Left lobe of liver (tissue), 2 donors: ENCODE measurements around the gene OR2B3. TPM values are rescaled to one million over a fixed set of nuclear protein-coding genes. Genes with fewer than 3 reads are reported as not detected.
"Not testable (repeated sequence)": the region's sequence is repeated elsewhere in the genome, so short reads cannot be mapped to it uniquely, and the experiment has no call there.

Experiments used
- ATAC-seq: fragments of 200-7000 bp; cut with Tn5 transposase; one replicate; pipeline ENCODE4 v1.9.1; 2020; ENCODE audit warnings: mild to moderate bottlenecking, moderate library complexity
- DNase-seq: peaks from one replicate; pipeline ENCODE4 v3.0.0-alpha.2; 2020; ENCODE audit warnings: low spot score
- total RNA-seq: library from RNA; stranded (reverse); gene quantifications from one replicate; pipeline ENCODE4 v1.2.1, GENCODE V29; 2021
- donor health status: DM: no; HTN: no; CAD: no; lungs with moderate emphysema.
- donor health status: DM: no; HTN: yes; CAD: no.

OR2B3 gene
- not detected for total RNA-seq

GRCh38 chr6:29087213-29087612 lies at the start of gene OR2B3:
Gene OR2B3 (minus strand): TSS chr6:29087313. CDS start chr6:29087248, 65 bp downstream.
- no peak for ATAC-seq
- DNase-seq, result no peak

- ATAC-seq (no peak), DNase-seq (no peak)
Measured at GRCh38 chr6:29131691-29132090, 44.6 kb upstream of the OR2B3 start.

GRCh38 chr6:29130644-29131043 lies 43.5 kb upstream of the OR2B3 start:
- no peak for ATAC-seq
- no peak for DNase-seq

GRCh38 chr6:29129326-29130012 lies 42.4 kb upstream of the OR2B3 start:
- DNase-seq (no peak), ATAC-seq (no peak)

GRCh38 chr6:29114964-29115363 lies 27.9 kb upstream of the OR2B3 start:
- not testable (repeated sequence) for DNase-seq, ATAC-seq

- ATAC-seq (peak; percentile 44), DNase-seq (no peak)
Measured at GRCh38 chr6:29112135-29112534, 25.0 kb upstream of the OR2B3 start.

GRCh38 chr6:29107758-29108157 lies 20.6 kb upstream of the OR2B3 start, which contains the start of gene OR2J3:
Gene OR2J3 (plus strand): TSS chr6:29108058. CDS start chr6:29111891, 3,833 bp downstream.
- no peak for DNase-seq
- ATAC-seq, result no peak

- ATAC-seq (no peak), DNase-seq (no peak)
Measured at GRCh38 chr6:29099190-29099589, 12.1 kb upstream of the OR2B3 start, which contains the start of gene OR2J1. Gene OR2J1 (plus strand): TSS chr6:29099490. CDS start chr6:29100943, 1,453 bp downstream.

GRCh38 chr6:29097803-29098202 lies 10.7 kb upstream of the OR2B3 start:
- no peak for DNase-seq
- ATAC-seq, result no peak

- ATAC-seq (no peak), DNase-seq (no peak)
Measured at GRCh38 chr6:29092957-29093356, 5.8 kb upstream of the OR2B3 start.

GRCh38 chr6:29082457-29082856 lies 4.7 kb downstream of the OR2B3 start:
- DNase-seq, result no peak
- ATAC-seq, result no peak

- no peak for ATAC-seq
Measured at GRCh38 chr6:29081312-29081711, 5.8 kb downstream of the OR2B3 start.

GRCh38 chr6:29079203-29079602 lies 7.9 kb downstream of the OR2B3 start:
- DNase-seq (no peak), ATAC-seq (no peak)

More at GRCh38 chr6:29081312-29081711, 5.8 kb downstream of the OR2B3 start:
- DNase-seq, result no peak

- DNase-seq, result peak; percentile 46
- peak; percentile 97 for ATAC-seq
Measured at GRCh38 chr6:29071831-29072723, 15.0 kb downstream of the OR2B3 start.

- DNase-seq, result no peak
- ATAC-seq, result no peak
Measured at GRCh38 chr6:29051680-29052079, 35.4 kb downstream of the OR2B3 start.

GRCh38 chr6:29045075-29045474 lies 42.0 kb downstream of the OR2B3 start, which contains the start of gene OR2W1:
Gene OR2W1 (minus strand): TSS chr6:29045175. CDS start chr6:29045175, 0 bp downstream.
- ATAC-seq, result no peak
- no peak for DNase-seq

Other genes with a start within 250 kb of the OR2B3 start
- gene TRIM27, start 163.3 kb downstream of the OR2B3 start, total RNA-seq, result 34.3 TPM
- 0.68 TPM for gene ZNF311, start 82.0 kb downstream of the OR2B3 start, total RNA-seq
- gene OR2W1, start 42.1 kb downstream of the OR2B3 start, total RNA-seq, result not detected
- gene OR2J1, start 12.2 kb upstream of the OR2B3 start, total RNA-seq, result not detected
- not detected for gene OR2J3, start 20.7 kb upstream of the OR2B3 start, total RNA-seq
- gene OR2J2, start 83.6 kb upstream of the OR2B3 start, total RNA-seq, result not detected
- gene OR14J1, start 214.4 kb upstream of the OR2B3 start, total RNA-seq, result not detected